Fibroblast of villous mesenchyme (primary cell): ENCODE measurements around the gene DOCK11. TPM values are rescaled to one million over a fixed set of nuclear protein-coding genes. Genes with fewer than 3 reads are reported as not detected.

Experiments
- DNase-seq: peaks from one replicate; pipeline ENCODE4 v3.0.0-alpha.2; 2010; ENCODE audit warnings: low read depth
- H3K4me3 ChIP-seq: 2 replicates; pipeline ENCODE4 v1.5.1; 2011; ENCODE audit warnings: low read depth, mild to moderate bottlenecking, low read length
- CTCF ChIP-seq: IDR thresholded peaks from 2 replicates; pipeline ENCODE4 v1.5.1; 2012; ENCODE audit warnings: low read depth, mild to moderate bottlenecking, low read length; ENCODE audit not compliant: insufficient read depth
- total RNA-seq: library from RNA; depleted of rRNA; stranded (reverse); fragments of >200 nt; gene quantifications from 2 replicates; pipeline ENCODE4 v1.2.3, GENCODE V29; 2012

DOCK11 gene
- total RNA-seq, 1 donor: 50.1 TPM

- H3K4me3 ChIP-seq: no peak overlapping the region
- no peak for DNase-seq
- TF ChIP-seq CTCF: peak; percentile 1
Measured at GRCh38 chrX:118508635-118509034, 13.0 kb downstream of the DOCK11 start.

GRCh38 chrX:118510111-118510510, 14.5 kb downstream of the DOCK11 start:
- H3K4me3 ChIP-seq: no peak overlapping the region
- TF ChIP-seq CTCF: no peak
- no peak for DNase-seq

GRCh38 chrX:118513120-118513898, 17.7 kb downstream of the DOCK11 start:
- DNase-seq: peak; percentile 12
- no peak for TF ChIP-seq CTCF
- no peak overlapping the region for H3K4me3 ChIP-seq

GRCh38 chrX:118519411-118520215, 24.0 kb downstream of the DOCK11 start:
- no peak for TF ChIP-seq CTCF
- no peak overlapping the region for H3K4me3 ChIP-seq

GRCh38 chrX:118520216-118521206, 24.9 kb downstream of the DOCK11 start:
- H3K4me3 ChIP-seq: no peak overlapping the region
- TF ChIP-seq CTCF: no peak
- peak; percentile 78 for DNase-seq

More at GRCh38 chrX:118519411-118520215, 24.0 kb downstream of the DOCK11 start:
- peak; percentile 60 for DNase-seq

GRCh38 chrX:118521435-118521834, 25.8 kb downstream of the DOCK11 start:
- peak; percentile 79 for DNase-seq
- no peak for TF ChIP-seq CTCF
- H3K4me3 ChIP-seq: no peak overlapping the region
